ENCODE measurements around the gene TCERG1L. TPM values are rescaled to one million over a fixed set of nuclear protein-coding genes. Genes with fewer than 3 reads are reported as not detected.

The TCERG1L gene
- total and polyA plus RNA-seq, 2 donors, result 0.11 to 0.32 TPM

- no peak overlapping the region for H3K27ac ChIP-seq (ENCODE audit: low read depth)
- H3K36me3 ChIP-seq (ENCODE audit: insufficient read depth), result no peaks in the 10 kb centered on the region
- no peak overlapping the region for H3K4me3 ChIP-seq (ENCODE audit: low read depth, low read length)
- H3K4me1 ChIP-seq (ENCODE audit: insufficient read depth), result no peaks in the 10 kb centered on the region
- WGBS, result 80% methylated on average over 11 of the region's 11 CpGs
- DNase-seq (ENCODE audit: extremely low spot score), result no peak
Measured at GRCh38 chr10:131257027-131257426, 54.5 kb downstream of the TCERG1L start.

- Histone ChIP-seq H3K36me3 (ENCODE audit: insufficient read depth) (no peaks in the 10 kb centered on the region), H3K4me1 (ENCODE audit: insufficient read depth) (no peaks in the 10 kb centered on the region), H3K4me3 (ENCODE audit: low read depth, low read length) (no peak overlapping the region), H3K27ac (ENCODE audit: low read depth) (no peak overlapping the region)
- WGBS, result 72% methylated on average over 4 of the region's 4 CpGs
- DNase-seq (ENCODE audit: extremely low spot score), result no peak
Measured at GRCh38 chr10:131254859-131255252, 56.7 kb downstream of the TCERG1L start.

- no peak for DNase-seq (ENCODE audit: extremely low spot score)
- H3K4me3 ChIP-seq (ENCODE audit: low read depth, low read length), result no peak overlapping the region
- 90% methylated on average over 22 of the region's 22 CpGs for WGBS
- H3K36me3 ChIP-seq (ENCODE audit: insufficient read depth), result no peaks in the 10 kb centered on the region
- no peaks in the 10 kb centered on the region for H3K4me1 ChIP-seq (ENCODE audit: insufficient read depth)
- H3K27ac ChIP-seq (ENCODE audit: low read depth), result no peak overlapping the region
Measured at GRCh38 chr10:131253931-131254858, 57.3 kb downstream of the TCERG1L start.

- WGBS, result 77% methylated on average over 21 of the region's 21 CpGs
- Histone ChIP-seq H3K36me3 (ENCODE audit: insufficient read depth) (no peaks in the 10 kb centered on the region), H3K4me1 (ENCODE audit: insufficient read depth) (no peaks in the 10 kb centered on the region), H3K27ac (ENCODE audit: low read depth) (no peak overlapping the region), H3K4me3 (ENCODE audit: low read depth, low read length) (no peak overlapping the region)
- no peak for DNase-seq (ENCODE audit: extremely low spot score)
Measured at GRCh38 chr10:131252567-131253276, 58.8 kb downstream of the TCERG1L start.

GRCh38 chr10:131251146-131251541 lies 60.4 kb downstream of the TCERG1L start:
- 18% methylated on average over 6 of the region's 6 CpGs for WGBS
- H3K27ac ChIP-seq (ENCODE audit: low read depth), result no peak overlapping the region
- DNase-seq (ENCODE audit: extremely low spot score), result no peak
- H3K4me1 ChIP-seq (ENCODE audit: insufficient read depth), result no peaks in the 10 kb centered on the region
- H3K36me3 ChIP-seq (ENCODE audit: insufficient read depth), result no peaks in the 10 kb centered on the region
- H3K4me3 ChIP-seq (ENCODE audit: low read depth, low read length), result no peak overlapping the region

- Histone ChIP-seq H3K27ac (ENCODE audit: low read depth) (no peak overlapping the region), H3K4me1 (ENCODE audit: insufficient read depth) (no peaks in the 10 kb centered on the region), H3K36me3 (ENCODE audit: insufficient read depth) (no peaks in the 10 kb centered on the region), H3K4me3 (ENCODE audit: low read depth, low read length) (no peak overlapping the region)
- DNase-seq (ENCODE audit: extremely low spot score), result no peak
- 27% methylated on average over 18 of the region's 18 CpGs for WGBS
Measured at GRCh38 chr10:131250454-131251145, 60.9 kb downstream of the TCERG1L start.

GRCh38 chr10:131249955-131250344 lies 61.6 kb downstream of the TCERG1L start:
- H3K4me1 ChIP-seq (ENCODE audit: insufficient read depth), result no peaks in the 10 kb centered on the region
- no peak overlapping the region for H3K27ac ChIP-seq (ENCODE audit: low read depth)
- WGBS, result 22% methylated on average over 14 of the region's 14 CpGs
- H3K36me3 ChIP-seq (ENCODE audit: insufficient read depth), result no peaks in the 10 kb centered on the region
- DNase-seq (ENCODE audit: extremely low spot score), result no peak
- no peak overlapping the region for H3K4me3 ChIP-seq (ENCODE audit: low read depth, low read length)

GRCh38 chr10:131249238-131249954 lies 62.1 kb downstream of the TCERG1L start:
- no peak for DNase-seq (ENCODE audit: extremely low spot score)
- H3K36me3 ChIP-seq (ENCODE audit: insufficient read depth), result no peaks in the 10 kb centered on the region
- no peaks in the 10 kb centered on the region for H3K4me1 ChIP-seq (ENCODE audit: insufficient read depth)
- no peak overlapping the region for H3K4me3 ChIP-seq (ENCODE audit: low read depth, low read length)
- 57% methylated on average over 16 of the region's 16 CpGs for WGBS
- H3K27ac ChIP-seq (ENCODE audit: low read depth), result no peak overlapping the region

- DNase-seq (ENCODE audit: extremely low spot score), result no peak
- 82% methylated on average over 20 of the region's 20 CpGs for WGBS
- H3K4me1 ChIP-seq (ENCODE audit: insufficient read depth), result no peaks in the 10 kb centered on the region
- H3K27ac ChIP-seq (ENCODE audit: low read depth), result no peak overlapping the region
- H3K4me3 ChIP-seq (ENCODE audit: low read depth, low read length), result no peak overlapping the region
- no peaks in the 10 kb centered on the region for H3K36me3 ChIP-seq (ENCODE audit: insufficient read depth)
Measured at GRCh38 chr10:131248376-131249165, 63.0 kb downstream of the TCERG1L start.

GRCh38 chr10:131247873-131248272 lies 63.6 kb downstream of the TCERG1L start:
- Histone ChIP-seq H3K27ac (ENCODE audit: low read depth) (no peak overlapping the region), H3K36me3 (ENCODE audit: insufficient read depth) (no peaks in the 10 kb centered on the region), H3K4me3 (ENCODE audit: low read depth, low read length) (no peak overlapping the region), H3K4me1 (ENCODE audit: insufficient read depth) (no peaks in the 10 kb centered on the region)
- WGBS, result 84% methylated on average over 6 of the region's 6 CpGs
- DNase-seq (ENCODE audit: extremely low spot score), result no peak

- Histone ChIP-seq H3K4me3 (ENCODE audit: low read depth, low read length) (no peak overlapping the region), H3K4me1 (ENCODE audit: insufficient read depth) (no peaks in the 10 kb centered on the region), H3K27ac (ENCODE audit: low read depth) (no peak overlapping the region), H3K36me3 (ENCODE audit: insufficient read depth) (no peaks in the 10 kb centered on the region)
- DNase-seq (ENCODE audit: extremely low spot score), result no peak
- WGBS, result 75% methylated on average over 17 of the region's 17 CpGs
Measured at GRCh38 chr10:131246775-131247174, 64.7 kb downstream of the TCERG1L start.

GRCh38 chr10:131246089-131246488 lies 65.4 kb downstream of the TCERG1L start:
- 83% methylated on average over 4 of the region's 4 CpGs for WGBS
- Histone ChIP-seq H3K36me3 (ENCODE audit: insufficient read depth) (no peaks in the 10 kb centered on the region), H3K4me1 (ENCODE audit: insufficient read depth) (no peaks in the 10 kb centered on the region), H3K27ac (ENCODE audit: low read depth) (no peak overlapping the region), H3K4me3 (ENCODE audit: low read depth, low read length) (no peak overlapping the region)
- DNase-seq (ENCODE audit: extremely low spot score), result no peak
